Erythroblast (primary cell): ENCODE data around the gene EDA2R.

Experiments
- GATA1 ChIP-seq: IDR thresholded peaks from 2 replicates; pipeline ENCODE4 v1.6.1; 2011; ENCODE audit warnings: low read depth, mild to moderate bottlenecking, control low read depth, low read length, moderate library complexity
- POLR2A ChIP-seq: IDR thresholded peaks from 2 replicates; pipeline ENCODE4 v1.6.1; 2011; ENCODE audit warnings: mild to moderate bottlenecking, low read length

DNA sequence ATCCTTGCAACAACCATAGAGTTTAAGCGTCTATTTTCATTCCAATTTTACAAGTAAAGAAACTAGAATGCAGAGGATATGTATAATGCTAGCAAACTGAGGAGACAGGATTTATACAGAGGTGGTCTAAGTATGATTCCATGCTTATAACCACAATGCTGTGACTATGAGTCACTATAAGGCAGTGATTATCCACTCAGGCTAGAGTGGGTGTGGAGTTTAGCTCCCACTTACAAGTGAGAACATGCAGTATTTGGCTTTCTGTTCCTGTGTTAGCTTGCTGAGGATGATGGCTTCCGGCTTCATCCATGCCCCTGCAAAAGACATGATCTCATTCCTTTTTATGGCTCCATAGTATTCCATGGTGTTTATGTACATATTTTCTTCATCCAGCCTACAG, 41.6 kb upstream of the EDA2R start:
- TF ChIP-seq POLR2A: no peak
- TF ChIP-seq GATA1: no peak
